Nephron progenitor cell (in vitro differentiated cells): Measurements from ENCODE around the gene PARD3B.

ENCODE experiments used
- DNase-seq: peaks from one replicate; pipeline ENCODE4 v3.0.0; 2021
- H3K27ac Mint-ChIP-seq: 2 replicates; pipeline ENCODE4 v1.8.0; 2021; ENCODE audit warnings: mild to moderate bottlenecking, moderate library complexity, mixed read lengths
- H3K27me3 Mint-ChIP-seq: 2 replicates; pipeline ENCODE4 v1.8.0; 2021; ENCODE audit warnings: mild to moderate bottlenecking, low read depth, mixed read lengths; ENCODE audit not compliant: poor library complexity
- H3K36me3 Mint-ChIP-seq: 2 replicates; pipeline ENCODE4 v1.8.0; 2021; ENCODE audit warnings: low read depth, mixed read lengths
- H3K4me1 Mint-ChIP-seq: 2 replicates; pipeline ENCODE4 v1.8.0; 2021; ENCODE audit warnings: mixed read lengths
- H3K4me3 Mint-ChIP-seq: 2 replicates; pipeline ENCODE4 v1.8.0; 2021; ENCODE audit warnings: mild to moderate bottlenecking, moderate library complexity, mixed read lengths
- H3K9me3 Mint-ChIP-seq: 2 replicates; pipeline ENCODE4 v1.8.0; 2021; ENCODE audit warnings: mild to moderate bottlenecking, moderate library complexity, mixed read lengths
- CTCF ChIP-seq: fragments of 200-600 bp; sonication (generic); IDR thresholded peaks from 2 replicates; pipeline ENCODE4 v1.5.0; 2021; ENCODE audit warnings: antibody characterized with exemption

Gene PARD3B

GRCh38 chr2:204986641-204987040 lies 441.4 kb downstream of the PARD3B start:
- no peak for DNase-seq
- H3K27ac Mint-ChIP-seq = no peak overlapping the region
- no peak for TF ChIP-seq CTCF
- H3K9me3 Mint-ChIP-seq = no peaks in the 10 kb centered on the region
- peaks cover 33% of the 10 kb centered on the region for H3K4me1 Mint-ChIP-seq
- no peak overlapping the region for H3K4me3 Mint-ChIP-seq
- no peaks in the 10 kb centered on the region for H3K36me3 Mint-ChIP-seq
- peaks cover 4% of the 10 kb centered on the region for H3K27me3 Mint-ChIP-seq

- H3K27me3 Mint-ChIP-seq = peaks cover 4% of the 10 kb centered on the region
- H3K4me1 Mint-ChIP-seq = peaks cover 13% of the 10 kb centered on the region
- H3K27ac Mint-ChIP-seq = no peak overlapping the region
- H3K4me3 Mint-ChIP-seq = no peak overlapping the region
- H3K36me3 Mint-ChIP-seq = no peaks in the 10 kb centered on the region
- DNase-seq = no peak
- no peak for TF ChIP-seq CTCF
- H3K9me3 Mint-ChIP-seq = no peaks in the 10 kb centered on the region
Measured at GRCh38 chr2:204988836-204989235, 443.6 kb downstream of the PARD3B start.

GRCh38 chr2:204989877-204990276 lies 444.6 kb downstream of the PARD3B start:
- no peaks in the 10 kb centered on the region for H3K36me3 Mint-ChIP-seq
- H3K4me3 Mint-ChIP-seq = no peak overlapping the region
- peaks cover 8% of the 10 kb centered on the region for H3K4me1 Mint-ChIP-seq
- no peak for TF ChIP-seq CTCF
- no peak for DNase-seq
- H3K27me3 Mint-ChIP-seq = peaks cover 4% of the 10 kb centered on the region
- no peaks in the 10 kb centered on the region for H3K9me3 Mint-ChIP-seq
- no peak overlapping the region for H3K27ac Mint-ChIP-seq

- Mint-ChIP-seq H3K27ac (peak overlapping the region; percentile 35), H3K36me3 (peaks cover 6% of the 10 kb centered on the region), H3K9me3 (peaks cover 19% of the 10 kb centered on the region), H3K4me1 (peaks cover 47% of the 10 kb centered on the region), H3K4me3 (no peak overlapping the region), H3K27me3 (no peaks in the 10 kb centered on the region)
- DNase-seq = no peak
- no peak for TF ChIP-seq CTCF
Measured at GRCh38 chr2:205001300-205001966, 456.2 kb downstream of the PARD3B start.

GRCh38 chr2:205002390-205002789 lies 457.1 kb downstream of the PARD3B start:
- no peak overlapping the region for H3K27ac Mint-ChIP-seq
- peaks cover 21% of the 10 kb centered on the region for H3K9me3 Mint-ChIP-seq
- peaks cover 9% of the 10 kb centered on the region for H3K36me3 Mint-ChIP-seq
- no peak for TF ChIP-seq CTCF
- H3K4me1 Mint-ChIP-seq = peaks cover 42% of the 10 kb centered on the region
- H3K4me3 Mint-ChIP-seq = no peak overlapping the region
- no peak for DNase-seq
- H3K27me3 Mint-ChIP-seq = no peaks in the 10 kb centered on the region

GRCh38 chr2:205003288-205003687 lies 458.0 kb downstream of the PARD3B start:
- H3K4me1 Mint-ChIP-seq = peaks cover 42% of the 10 kb centered on the region
- DNase-seq = no peak
- no peak for TF ChIP-seq CTCF
- H3K27ac Mint-ChIP-seq = peak overlapping the region; percentile 79
- H3K9me3 Mint-ChIP-seq = peaks cover 27% of the 10 kb centered on the region
- no peak overlapping the region for H3K4me3 Mint-ChIP-seq
- H3K27me3 Mint-ChIP-seq = no peaks in the 10 kb centered on the region
- peaks cover 16% of the 10 kb centered on the region for H3K36me3 Mint-ChIP-seq
